ENCODE measurements around the gene SMYD3.

GRCh38 chr1:246111570-246111969 lies 395.5 kb downstream of the SMYD3 start:
- TF ChIP-seq, protein P1, sequence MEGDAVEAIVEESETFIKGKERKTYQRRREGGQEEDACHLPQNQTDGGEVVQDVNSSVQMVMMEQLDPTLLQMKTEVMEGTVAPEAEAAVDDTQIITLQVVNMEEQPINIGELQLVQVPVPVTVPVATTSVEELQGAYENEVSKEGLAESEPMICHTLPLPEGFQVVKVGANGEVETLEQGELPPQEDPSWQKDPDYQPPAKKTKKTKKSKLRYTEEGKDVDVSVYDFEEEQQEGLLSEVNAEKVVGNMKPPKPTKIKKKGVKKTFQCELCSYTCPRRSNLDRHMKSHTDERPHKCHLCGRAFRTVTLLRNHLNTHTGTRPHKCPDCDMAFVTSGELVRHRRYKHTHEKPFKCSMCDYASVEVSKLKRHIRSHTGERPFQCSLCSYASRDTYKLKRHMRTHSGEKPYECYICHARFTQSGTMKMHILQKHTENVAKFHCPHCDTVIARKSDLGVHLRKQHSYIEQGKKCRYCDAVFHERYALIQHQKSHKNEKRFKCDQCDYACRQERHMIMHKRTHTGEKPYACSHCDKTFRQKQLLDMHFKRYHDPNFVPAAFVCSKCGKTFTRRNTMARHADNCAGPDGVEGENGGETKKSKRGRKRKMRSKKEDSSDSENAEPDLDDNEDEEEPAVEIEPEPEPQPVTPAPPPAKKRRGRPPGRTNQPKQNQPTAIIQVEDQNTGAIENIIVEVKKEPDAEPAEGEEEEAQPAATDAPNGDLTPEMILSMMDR (IDR thresholded peaks at IDR 0.05; ENCODE audit: insufficient read depth, low read depth, low read length) = no peak
- no peak for TF ChIP-seq EZH2 (IDR thresholded peaks at IDR 0.05; ENCODE audit: insufficient read depth, low read length)

All from astrocyte (in vitro differentiated cells and primary cell).